ENCODE measurements around the gene ZNF467.

Gene ZNF467

DNA sequence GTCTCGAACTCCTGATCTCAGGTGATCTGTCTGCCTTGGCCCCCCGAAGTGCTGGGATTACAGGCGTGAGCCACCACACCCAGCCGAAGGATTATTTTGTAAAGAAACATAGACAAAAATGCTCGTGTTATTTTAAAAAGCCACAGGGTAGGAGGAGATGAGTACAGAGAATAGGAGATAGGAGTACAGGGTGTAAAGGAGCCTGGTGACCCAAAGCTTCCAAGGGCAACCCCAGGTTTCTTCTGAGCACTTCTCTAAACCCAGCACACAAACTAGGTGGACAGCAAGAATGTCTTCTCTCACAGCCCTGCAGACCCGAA is 54.7 kb downstream of the ZNF467 start:
- TF ChIP-seq, protein P1, sequence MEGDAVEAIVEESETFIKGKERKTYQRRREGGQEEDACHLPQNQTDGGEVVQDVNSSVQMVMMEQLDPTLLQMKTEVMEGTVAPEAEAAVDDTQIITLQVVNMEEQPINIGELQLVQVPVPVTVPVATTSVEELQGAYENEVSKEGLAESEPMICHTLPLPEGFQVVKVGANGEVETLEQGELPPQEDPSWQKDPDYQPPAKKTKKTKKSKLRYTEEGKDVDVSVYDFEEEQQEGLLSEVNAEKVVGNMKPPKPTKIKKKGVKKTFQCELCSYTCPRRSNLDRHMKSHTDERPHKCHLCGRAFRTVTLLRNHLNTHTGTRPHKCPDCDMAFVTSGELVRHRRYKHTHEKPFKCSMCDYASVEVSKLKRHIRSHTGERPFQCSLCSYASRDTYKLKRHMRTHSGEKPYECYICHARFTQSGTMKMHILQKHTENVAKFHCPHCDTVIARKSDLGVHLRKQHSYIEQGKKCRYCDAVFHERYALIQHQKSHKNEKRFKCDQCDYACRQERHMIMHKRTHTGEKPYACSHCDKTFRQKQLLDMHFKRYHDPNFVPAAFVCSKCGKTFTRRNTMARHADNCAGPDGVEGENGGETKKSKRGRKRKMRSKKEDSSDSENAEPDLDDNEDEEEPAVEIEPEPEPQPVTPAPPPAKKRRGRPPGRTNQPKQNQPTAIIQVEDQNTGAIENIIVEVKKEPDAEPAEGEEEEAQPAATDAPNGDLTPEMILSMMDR (IDR thresholded peaks at IDR 0.05; ENCODE audit: extremely low read depth, missing control alignments), result no peak
- DNase-seq (ENCODE audit: low spot score), result no peak

DNA sequence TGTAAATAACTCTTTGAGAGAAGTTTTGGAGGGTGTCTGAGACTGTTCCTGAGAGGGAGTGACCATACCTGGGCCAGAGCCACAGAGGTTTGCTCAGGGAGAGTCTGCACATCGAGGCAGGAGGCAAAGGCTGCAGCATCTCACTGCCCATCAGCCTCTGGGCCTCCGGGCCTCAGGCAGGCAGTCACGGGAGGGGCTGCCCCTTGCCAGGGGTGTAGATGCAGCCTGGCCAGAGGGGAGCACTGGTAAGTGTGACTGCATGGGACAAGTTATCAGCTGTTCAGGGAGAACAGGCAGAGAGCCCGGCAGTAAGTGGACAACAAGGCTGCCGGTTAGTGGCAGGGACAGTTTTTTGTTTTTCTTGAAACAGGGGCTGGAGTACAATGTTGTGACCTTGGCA is 55.9 kb downstream of the ZNF467 start:
- DNase-seq (ENCODE audit: low spot score), result no peak

DNA sequence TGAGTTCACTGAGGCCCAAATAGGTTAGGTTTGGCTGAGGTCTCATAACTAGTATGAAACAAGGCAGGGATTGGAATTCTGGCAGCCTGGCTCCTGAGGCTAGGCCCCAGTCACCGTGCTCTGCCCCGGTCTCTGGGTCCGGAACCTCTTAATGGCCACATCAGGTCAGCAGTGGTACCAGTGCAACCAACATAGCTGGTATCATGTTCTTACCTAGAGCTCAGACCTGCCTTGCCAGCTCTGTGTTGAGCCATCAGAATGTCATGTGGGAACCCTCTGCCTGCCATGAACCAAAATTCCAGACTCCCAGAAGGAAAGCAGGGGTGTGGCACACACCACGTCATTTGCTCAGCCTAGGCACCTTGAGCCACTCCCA is 56.5 kb downstream of the ZNF467 start:
- TF ChIP-seq, protein P1 (IDR thresholded peaks at IDR 0.05; ENCODE audit: extremely low read depth, missing control alignments), result no peak
- no peak for DNase-seq (ENCODE audit: low spot score)

More for the DNA sequence above, 55.9 kb downstream of the ZNF467 start:
- TF ChIP-seq, protein P1 (IDR thresholded peaks at IDR 0.05; ENCODE audit: extremely low read depth, missing control alignments), result no peak

DNA sequence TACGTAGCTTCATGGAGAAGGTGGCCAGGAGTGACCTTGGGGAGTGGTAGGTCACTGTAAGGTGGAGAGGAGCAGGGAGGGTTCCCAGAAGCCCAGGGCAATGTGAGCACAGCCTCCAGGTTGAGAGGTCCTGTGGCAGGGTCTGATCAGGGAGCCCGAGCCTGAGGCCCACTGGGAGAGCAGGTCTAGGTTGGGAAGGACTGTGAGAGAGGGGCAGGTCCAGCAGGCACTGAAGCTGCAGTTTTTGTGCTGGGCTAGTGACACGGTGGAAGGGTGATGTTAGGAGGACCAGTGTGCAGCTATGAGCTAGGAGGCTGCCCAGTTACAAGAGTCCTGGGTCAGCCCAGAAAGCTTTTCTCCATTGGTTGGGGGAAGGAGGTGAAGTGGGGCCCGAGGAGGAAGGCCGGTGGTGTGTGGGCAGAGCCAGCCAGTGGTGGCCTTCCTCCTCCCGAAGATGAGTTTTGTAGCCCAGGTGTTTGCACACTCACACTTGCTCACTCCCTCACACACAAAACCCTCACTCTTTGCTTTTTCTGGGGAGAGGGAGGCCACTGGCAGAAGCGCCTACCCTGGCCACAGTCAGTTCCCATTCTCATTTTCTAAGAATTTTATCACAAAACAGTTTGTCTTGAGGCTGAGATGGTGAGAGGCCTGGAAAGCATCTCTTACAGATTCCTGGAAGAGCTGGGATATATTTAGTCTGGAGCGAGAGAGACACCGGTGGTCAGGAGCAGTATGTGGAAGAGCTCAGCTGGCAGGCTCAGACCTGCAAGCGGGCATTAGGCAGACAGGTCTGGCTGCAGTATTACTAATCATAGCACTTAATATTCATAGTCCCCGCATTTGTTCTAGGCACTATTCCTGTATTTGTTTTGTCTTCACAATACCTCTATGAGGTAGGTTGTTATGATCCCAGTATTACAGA is 57.1 kb downstream of the ZNF467 start:
- no peak for DNase-seq (ENCODE audit: low spot score)
- TF ChIP-seq, protein P1 (IDR thresholded peaks at IDR 0.05; ENCODE audit: extremely low read depth, missing control alignments), result no peak

DNA sequence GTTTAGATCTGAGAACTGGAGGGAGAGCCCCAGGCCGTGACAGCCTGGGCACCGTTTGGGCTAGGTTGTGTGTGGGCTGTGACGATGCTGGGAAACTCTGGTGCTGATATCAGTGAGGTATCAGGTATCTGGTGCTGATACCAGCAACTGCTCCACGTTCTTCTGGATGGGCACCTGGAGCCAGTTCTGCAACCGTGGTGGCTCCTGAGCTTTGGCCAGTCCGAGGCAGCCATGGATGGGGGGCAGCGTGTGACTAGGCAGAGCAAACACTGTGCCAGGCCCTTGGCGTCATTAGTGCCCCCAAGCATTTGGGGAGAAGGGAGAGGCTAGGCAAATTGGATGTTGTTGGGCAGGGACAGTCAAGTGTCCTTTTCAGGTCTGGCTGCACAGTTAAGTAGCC is 57.9 kb downstream of the ZNF467 start:
- TF ChIP-seq, protein P1 (IDR thresholded peaks at IDR 0.05; ENCODE audit: extremely low read depth, missing control alignments), result no peak
- DNase-seq (ENCODE audit: low spot score), result no peak

DNA sequence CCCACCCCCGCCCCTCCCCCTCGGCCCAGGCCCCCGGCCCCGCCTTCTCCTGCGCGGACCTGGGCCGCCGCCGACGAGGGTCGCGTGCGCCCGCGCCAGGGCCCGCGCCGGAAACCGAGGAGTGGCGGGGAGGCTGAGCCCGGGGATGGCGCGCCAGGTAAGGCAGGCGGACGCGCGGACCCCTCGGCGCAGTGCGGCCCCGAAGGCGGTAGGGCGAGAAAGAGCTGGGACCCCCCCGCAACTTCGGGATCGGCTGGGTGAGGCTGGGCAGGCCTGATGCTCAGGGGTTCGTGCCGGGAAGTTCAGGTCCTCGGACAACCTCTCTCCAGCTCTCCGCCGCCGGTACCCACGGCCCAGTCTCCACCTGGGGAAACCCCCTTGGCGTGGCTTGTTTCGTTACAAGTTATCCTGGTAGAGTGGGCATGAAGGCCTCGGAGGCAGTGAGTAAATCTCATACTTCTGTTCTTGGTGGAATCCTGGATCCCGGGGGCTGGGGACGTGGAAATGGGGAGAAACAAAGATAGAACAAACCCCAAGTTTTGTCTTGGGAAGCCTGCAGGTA is 58.4 kb downstream of the ZNF467 start:
- TF ChIP-seq, protein P1 (IDR thresholded peaks at IDR 0.05; ENCODE audit: extremely low read depth, missing control alignments), result no peak
- no peak for DNase-seq (ENCODE audit: low spot score)
